Amniotic stem cell (primary cell): ENCODE data around the gene CTPS1.
A peak's percentile ranks its signal among the peaks of the same experiment; 100 is the strongest.

Experiments used
- DNase-seq: peaks from one replicate; lab custom pipeline; 2025; lab: John Stamatoyannopoulos, UW

The CTPS1 gene, protein sequence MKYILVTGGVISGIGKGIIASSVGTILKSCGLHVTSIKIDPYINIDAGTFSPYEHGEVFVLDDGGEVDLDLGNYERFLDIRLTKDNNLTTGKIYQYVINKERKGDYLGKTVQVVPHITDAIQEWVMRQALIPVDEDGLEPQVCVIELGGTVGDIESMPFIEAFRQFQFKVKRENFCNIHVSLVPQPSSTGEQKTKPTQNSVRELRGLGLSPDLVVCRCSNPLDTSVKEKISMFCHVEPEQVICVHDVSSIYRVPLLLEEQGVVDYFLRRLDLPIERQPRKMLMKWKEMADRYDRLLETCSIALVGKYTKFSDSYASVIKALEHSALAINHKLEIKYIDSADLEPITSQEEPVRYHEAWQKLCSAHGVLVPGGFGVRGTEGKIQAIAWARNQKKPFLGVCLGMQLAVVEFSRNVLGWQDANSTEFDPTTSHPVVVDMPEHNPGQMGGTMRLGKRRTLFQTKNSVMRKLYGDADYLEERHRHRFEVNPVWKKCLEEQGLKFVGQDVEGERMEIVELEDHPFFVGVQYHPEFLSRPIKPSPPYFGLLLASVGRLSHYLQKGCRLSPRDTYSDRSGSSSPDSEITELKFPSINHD

DNA sequence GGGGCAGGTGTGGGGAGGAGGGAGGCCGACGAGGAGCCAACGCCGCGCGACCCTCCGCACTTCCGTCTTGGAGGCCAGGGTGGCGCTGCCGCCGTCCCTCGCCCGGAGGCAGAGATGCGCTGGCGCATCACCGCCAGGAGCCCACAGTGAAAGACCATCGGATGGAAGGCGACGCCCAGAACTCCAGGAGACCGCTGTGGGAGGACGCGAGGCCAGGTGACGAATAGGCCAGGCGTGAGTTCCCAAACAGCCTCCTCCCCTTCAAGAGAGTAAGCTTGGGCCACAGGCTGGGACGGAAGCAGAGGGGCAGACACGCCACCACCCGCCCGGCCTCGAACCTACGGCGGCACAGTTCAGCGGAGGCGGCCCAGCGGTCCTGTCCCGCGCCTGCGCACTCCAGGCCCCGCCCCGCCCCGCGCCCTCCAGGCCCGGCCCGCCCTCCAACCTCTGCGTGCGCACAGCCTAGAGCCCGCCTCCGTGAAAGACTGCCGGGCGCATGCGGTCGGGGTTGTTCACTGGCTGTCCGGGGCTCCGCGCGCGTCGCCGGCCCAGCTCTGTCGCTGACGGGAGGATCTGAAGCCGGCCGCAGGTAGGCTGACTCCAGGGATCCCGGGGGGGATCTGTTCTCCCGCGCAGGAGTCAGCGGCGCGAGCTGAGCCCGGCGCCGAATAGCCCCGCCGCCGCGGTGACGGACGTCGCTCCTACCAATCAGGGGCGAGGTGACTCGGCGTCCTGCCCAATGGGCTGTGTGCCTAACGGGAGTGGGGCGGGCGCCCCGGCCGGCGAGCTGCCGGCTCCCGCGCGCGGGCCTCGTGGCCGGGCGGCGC, at the start of gene CTPS1:
CTPS1 (plus strand) TSS at position 456 of the 827 bp plus-strand sequence. CDS start 3,595 bp downstream, outside the sequence.
- DNase-seq: peak; percentile 83

DNA sequence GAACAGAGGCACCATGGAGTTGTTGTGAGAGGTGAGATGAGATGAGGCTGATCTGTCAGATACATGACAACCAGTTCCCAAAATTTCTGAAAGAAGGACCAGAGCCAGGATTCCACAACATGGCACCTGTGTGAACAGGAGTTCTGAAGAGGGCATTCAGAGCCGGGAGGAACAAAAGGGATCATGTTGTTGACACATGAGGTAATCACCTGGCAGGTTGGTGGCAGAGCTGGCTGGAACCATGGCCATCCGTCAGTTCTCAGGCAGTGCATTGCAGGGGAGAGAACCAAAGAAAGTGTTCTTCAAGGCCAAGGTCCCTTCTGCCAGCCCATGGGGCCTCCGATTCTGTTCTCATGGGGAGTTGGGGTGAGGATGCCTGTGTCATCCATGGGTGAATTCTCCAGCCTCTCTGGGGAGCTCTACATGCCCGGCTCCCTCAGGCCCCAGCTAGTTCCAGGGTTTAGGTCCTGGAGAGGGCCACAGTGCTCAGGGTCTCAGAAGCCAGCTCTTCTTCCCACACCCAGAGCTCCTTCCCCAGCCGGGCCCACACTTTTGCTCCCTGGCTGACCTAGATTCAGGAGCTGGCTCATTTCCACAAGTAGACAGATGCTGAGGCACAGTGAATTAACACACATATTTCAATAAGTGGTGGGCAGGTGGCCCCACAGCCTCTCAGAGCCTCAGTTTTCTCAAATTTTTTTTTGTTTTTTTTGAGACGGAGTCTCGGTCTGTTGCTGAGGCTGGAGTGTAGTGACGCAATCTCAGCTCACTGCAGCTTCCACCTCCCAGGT, 49.1 kb upstream of the CTPS1 start:
- DNase-seq: no peak

- no peak for DNase-seq
Measured at GRCh38 chr1:40931601-40932000, 47.9 kb upstream of the CTPS1 start.

GRCh38 chr1:40932006-40932405, 47.5 kb upstream of the CTPS1 start:
- DNase-seq: no peak

- DNase-seq: peak; percentile 29
Measured at GRCh38 chr1:40936931-40937339, 42.6 kb upstream of the CTPS1 start.

- no peak for DNase-seq
Measured at GRCh38 chr1:40938393-40938792, 41.1 kb upstream of the CTPS1 start.

GRCh38 chr1:40939320-40940059, 40.0 kb upstream of the CTPS1 start:
- no peak for DNase-seq

GRCh38 chr1:40944326-40944725, 35.2 kb upstream of the CTPS1 start:
- peak; percentile 70 for DNase-seq

DNA sequence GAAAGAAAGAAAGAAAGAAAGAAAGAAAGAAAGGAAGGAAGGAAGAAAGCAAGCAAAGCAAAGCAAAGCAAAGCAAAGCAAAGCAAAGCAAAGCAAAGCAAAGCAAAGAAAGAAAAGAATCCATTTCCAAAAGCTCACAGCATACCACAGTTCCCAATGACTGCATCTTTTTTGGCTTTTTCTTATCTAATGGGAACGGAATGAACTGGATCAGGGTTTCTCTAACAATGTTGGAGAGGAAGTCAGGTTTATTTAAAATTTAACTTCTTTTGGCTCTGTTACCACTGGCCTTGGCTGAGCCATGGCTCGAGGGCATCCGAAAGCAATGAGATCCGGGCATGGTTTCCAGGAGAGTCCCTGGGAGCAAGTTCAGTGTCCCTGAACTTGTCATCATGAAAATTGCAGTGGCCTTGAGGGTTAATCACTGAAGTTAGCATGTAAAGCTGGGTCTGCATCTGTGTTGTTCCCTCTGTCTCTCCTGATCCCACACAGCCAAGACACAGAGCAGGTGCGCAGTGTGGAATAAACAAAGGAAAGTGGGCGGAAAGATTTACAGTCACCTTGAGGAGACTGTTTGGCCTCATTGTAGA, 34.6 kb upstream of the CTPS1 start:
- DNase-seq: no peak

DNA sequence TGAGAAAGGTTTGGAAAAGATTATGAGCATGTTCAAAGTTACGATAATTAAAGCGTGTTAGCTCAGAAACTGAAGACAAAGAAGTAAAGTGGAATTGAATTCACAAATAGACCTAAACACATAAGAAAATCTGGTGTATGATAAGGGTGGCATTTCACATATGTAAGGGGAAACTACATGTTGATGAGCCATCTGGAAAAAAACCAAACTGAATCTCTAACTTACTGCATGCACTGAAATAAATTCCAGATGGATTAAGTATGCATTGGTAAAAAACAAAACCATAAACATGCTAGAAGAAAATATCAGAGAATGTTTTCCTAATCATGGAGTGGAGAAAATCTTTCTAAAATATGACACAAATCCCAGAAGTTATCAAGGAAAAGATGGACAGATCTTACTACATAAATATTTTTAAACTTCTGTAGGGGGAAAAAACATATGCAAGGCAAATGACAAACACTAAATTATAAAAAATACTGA, 34.0 kb upstream of the CTPS1 start:
- no peak for DNase-seq

- DNase-seq: no peak
Measured at GRCh38 chr1:40948741-40949443, 30.6 kb upstream of the CTPS1 start.

DNA sequence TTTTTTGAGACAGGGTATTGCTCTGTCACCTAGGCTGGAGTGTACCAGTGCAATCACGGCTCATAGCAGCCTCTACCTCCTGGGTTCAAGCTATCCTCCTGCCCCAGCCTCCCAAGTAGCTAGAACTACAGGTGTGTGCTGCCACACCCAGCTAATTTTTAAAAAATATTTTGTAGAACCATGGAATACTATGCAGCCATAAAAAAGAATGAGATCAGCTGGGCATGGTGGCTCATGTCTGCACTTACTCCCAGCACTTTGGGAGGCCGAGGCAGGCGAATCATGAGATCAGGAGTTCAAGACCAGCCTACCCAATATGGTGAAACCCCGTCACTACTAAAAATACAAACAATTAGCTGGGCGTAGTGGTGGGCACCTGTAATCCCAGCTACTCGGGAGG, 29.9 kb upstream of the CTPS1 start:
- no peak for DNase-seq

DNA sequence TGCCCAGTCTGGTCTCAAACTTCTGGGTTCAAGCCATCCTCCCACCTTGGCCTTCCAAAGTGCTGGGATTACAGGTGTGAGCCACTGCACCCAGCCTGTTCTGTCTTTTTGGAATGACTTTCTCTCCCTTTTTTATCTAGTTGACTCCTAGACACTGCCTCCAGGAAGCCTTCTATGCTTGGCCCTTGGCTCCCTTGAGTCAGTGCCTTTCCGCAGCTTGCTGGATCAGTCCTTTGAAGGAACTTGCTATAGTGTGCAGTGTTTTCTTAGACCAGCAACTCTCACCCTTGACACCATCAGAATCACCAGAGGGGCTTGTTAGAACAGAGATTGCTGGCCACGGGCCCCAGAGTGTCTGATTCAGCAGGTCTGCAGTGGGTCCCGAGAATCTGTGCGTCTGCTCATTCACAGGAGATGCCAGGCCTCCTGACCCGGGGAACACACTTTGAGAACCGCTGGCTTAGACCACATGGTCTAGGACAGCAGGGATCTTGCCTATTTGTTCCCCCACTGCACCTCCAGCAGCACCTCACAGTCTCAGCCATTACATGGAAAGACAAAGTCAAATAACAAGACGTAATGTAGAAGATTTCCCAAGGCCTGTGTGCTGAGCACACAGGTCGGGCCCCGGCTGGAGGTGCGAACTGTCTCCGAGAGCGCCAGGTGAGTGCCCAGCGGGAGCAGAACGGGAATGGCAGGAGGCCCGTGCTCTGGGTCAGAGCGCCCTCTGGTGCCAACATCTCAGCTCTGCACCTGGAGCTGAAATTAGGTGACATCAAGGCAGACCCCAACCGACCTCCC, 27.4 kb upstream of the CTPS1 start:
- DNase-seq: no peak

GRCh38 chr1:40952744-40953315, 26.7 kb upstream of the CTPS1 start:
- no peak for DNase-seq

DNA sequence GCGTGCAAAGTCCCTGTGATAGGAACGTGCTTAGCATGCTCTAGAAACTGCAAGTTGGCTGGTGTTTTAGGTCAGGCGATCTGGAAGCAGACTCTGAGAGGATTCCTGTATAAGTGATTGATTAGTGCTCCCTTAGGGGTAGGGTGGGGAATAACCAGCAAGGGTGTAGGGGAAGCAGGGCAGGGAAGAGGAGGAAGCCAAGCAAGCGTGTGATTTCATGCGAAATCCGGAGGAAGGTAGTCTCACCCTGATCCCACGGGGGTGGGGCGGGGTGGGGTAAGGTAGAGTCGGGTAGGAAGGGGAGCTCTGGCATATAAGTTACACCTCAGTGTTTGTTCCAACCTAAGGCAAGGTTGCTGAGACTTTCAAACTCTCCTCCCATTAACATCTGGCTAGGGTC, 24.9 kb upstream of the CTPS1 start:
- no peak for DNase-seq

DNA sequence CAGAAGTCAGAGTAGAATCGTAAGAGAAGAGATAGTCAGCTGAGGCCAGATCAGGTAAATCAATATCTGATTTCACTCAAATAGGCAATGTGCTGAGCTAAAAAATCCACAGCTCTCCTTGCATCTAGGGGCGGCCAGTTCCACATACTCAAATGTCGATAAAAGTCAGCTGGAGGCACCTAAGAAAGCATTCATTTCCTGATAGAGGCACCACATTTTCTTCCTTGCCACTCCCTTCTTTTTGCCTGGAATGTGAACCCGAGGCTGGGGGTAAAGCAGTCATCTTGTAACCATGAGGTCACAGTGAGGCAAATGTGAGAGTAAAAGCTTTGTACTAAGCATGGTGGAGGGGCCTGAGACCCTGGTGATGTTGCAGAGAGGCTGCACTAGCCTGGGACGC, 24.2 kb upstream of the CTPS1 start:
- no peak for DNase-seq

GRCh38 chr1:40956407-40956806, 23.1 kb upstream of the CTPS1 start:
- DNase-seq: no peak

DNA sequence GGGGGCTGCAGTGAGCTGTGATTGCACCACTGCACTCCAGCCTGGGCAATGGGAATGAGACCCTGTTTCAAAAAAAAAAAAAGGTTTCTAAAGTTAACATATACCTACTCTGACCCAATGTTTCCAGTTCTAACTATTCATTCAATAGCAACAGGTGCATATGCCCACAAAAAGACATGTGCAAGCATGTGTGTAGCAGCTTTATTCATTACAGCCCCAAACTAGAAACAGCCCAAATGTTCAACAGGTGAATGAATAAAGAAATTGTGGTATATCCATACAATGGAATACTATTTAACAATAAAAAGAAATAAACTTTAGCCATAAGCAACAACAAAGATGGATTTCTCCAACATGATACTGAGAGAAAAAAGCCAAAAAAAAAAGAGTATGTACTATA, 21.3 kb upstream of the CTPS1 start:
- no peak for DNase-seq

GRCh38 chr1:40965531-40965930, 14.0 kb upstream of the CTPS1 start:
- DNase-seq: no peak
